ENCODE results near the gene ANKRD11.

DNA sequence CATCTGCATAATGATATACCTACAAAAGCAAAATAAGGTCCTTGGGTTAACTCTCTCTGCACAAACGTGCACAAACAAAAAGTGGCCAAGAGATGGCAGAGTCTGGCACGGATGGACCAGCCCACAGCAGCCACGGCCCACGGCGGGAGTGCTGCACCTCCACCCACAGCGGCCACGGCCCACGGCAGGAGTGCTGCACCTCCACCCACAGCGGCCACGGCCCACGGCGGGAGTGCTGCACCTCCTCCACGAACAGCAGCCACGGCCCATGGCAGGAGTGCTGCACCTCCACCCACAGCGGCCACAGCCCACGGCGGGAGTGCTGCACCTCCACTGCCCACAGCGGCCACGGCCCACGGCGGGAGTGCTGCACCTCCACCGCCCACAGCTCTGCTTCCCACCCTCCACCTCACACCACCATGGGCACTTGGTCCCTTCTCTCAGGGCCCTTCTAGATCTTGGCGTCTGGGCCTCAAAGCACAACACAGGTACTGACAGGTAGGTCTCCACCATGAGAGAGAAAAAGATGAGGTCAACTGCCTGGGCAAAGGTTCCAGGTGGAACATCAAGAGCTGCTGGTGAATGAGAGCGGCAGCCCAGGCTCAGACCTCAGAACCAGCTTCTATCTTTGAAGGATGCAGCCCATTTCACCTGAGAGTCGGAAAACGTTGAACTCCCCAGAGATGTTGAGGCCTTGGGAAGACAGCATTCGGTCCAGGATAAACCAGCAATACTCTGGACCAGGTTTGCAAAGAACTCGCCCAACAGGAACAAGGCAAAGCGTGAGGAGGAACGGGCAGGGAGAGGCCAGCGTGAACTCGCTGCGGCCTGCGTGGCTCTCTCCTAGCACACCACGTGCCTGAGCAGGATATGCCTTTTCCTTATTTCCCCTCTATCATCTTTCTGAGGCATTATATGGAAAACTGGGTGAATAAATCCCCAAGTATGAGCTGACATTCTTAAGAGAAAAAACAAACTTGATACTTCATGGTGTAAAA is 148.4 kb downstream of the ANKRD11 start:
- TF ChIP-seq, protein P1, sequence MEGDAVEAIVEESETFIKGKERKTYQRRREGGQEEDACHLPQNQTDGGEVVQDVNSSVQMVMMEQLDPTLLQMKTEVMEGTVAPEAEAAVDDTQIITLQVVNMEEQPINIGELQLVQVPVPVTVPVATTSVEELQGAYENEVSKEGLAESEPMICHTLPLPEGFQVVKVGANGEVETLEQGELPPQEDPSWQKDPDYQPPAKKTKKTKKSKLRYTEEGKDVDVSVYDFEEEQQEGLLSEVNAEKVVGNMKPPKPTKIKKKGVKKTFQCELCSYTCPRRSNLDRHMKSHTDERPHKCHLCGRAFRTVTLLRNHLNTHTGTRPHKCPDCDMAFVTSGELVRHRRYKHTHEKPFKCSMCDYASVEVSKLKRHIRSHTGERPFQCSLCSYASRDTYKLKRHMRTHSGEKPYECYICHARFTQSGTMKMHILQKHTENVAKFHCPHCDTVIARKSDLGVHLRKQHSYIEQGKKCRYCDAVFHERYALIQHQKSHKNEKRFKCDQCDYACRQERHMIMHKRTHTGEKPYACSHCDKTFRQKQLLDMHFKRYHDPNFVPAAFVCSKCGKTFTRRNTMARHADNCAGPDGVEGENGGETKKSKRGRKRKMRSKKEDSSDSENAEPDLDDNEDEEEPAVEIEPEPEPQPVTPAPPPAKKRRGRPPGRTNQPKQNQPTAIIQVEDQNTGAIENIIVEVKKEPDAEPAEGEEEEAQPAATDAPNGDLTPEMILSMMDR (IDR thresholded peaks at IDR 0.05; ENCODE audit: extremely low read depth in 1 of 2, insufficient read depth in 1 of 2, low read depth in 1 of 2, low read length in 2 of 2): no peak
- no peak for TF ChIP-seq POLR2A (IDR thresholded peaks at IDR 0.05; ENCODE audit: low read depth, low read length)
- no peak for TF ChIP-seq POLR2AphosphoS5 (IDR thresholded peaks at IDR 0.05; ENCODE audit: insufficient read depth, low read depth, low read length)
- no peak for TF ChIP-seq MAX (IDR thresholded peaks at IDR 0.05; ENCODE audit: insufficient read depth, insufficient read length)
- TF ChIP-seq MYC (IDR thresholded peaks at IDR 0.05; ENCODE audit: low read depth, low read length): no peak
- TF ChIP-seq EZH2 (IDR thresholded peaks at IDR 0.05; ENCODE audit: borderline replicate concordance, low read depth, low read length, severe bottlenecking): no peak
- no peak for TF ChIP-seq FOS (IDR thresholded peaks at IDR 0.05; ENCODE audit: borderline replicate concordance, insufficient read depth, low read length)
